ENCODE measurements around the gene ANAPC16.
"Not testable (repeated sequence)": the region's sequence is repeated elsewhere in the genome, so short reads cannot be mapped to it uniquely, and the experiment has no call there.

- not testable (repeated sequence) for TF ChIP-seq CTCF (IDR thresholded peaks at IDR 0.05); EZH2 (IDR thresholded peaks at IDR 0.05; ENCODE audit: borderline replicate concordance, insufficient read depth, low read depth, low read length, poor library complexity, severe bottlenecking)
Measured at GRCh38 chr10:72208526-72208925, 7.3 kb upstream of the ANAPC16 start.

Measured in B cell (primary cell).